Measurements from ENCODE around the gene ZNF385B.

ZNF385B gene

DNA sequence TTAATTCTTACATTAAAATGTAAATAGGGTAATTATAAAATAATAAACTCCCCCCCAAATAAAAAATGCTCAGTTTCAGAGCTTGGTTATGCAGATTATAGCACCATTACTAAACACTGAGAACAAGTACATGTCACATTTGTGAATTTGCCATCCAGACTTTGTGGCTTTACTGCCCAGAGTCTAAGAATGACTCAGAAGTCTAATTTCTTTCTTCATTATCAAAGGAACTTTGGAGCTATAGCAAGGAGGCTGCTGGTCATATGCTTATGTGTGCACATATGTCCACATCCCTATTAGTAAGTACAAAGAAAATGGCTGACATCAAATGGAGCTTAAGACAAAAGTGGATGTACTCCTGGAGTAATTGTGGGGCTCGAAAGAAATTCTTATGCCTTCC lies 348.2 kb downstream of the ZNF385B start:
- no peaks in the 10 kb centered on the region for H3K9me3 ChIP-seq (ENCODE audit: low read length)
- no peaks in the 10 kb centered on the region for H3K4me1 ChIP-seq (ENCODE audit: insufficient read depth, low read length)
- H2AFZ ChIP-seq (ENCODE audit: low read depth, low read length) = no peak overlapping the region
- no peaks in the 10 kb centered on the region for H3K27me3 ChIP-seq (ENCODE audit: insufficient read depth, low read length)
- no peak overlapping the region for H3K4me3 ChIP-seq (ENCODE audit: low read length)
- H3K36me3 ChIP-seq (ENCODE audit: insufficient read depth, low read length) = no peaks in the 10 kb centered on the region

- no peaks in the 10 kb centered on the region for H3K36me3 ChIP-seq (ENCODE audit: insufficient read depth, low read length)
- H3K4me1 ChIP-seq (ENCODE audit: insufficient read depth, low read length) = no peaks in the 10 kb centered on the region
- no peaks in the 10 kb centered on the region for H3K9me3 ChIP-seq (ENCODE audit: low read length)
- H3K27me3 ChIP-seq (ENCODE audit: insufficient read depth, low read length) = no peaks in the 10 kb centered on the region
- H3K4me3 ChIP-seq (ENCODE audit: low read length) = no peak overlapping the region
- H2AFZ ChIP-seq (ENCODE audit: low read depth, low read length) = no peak overlapping the region
These were observed 349.0 kb downstream of the ZNF385B start for GRCh38 chr2:179512281-179513035.

DNA sequence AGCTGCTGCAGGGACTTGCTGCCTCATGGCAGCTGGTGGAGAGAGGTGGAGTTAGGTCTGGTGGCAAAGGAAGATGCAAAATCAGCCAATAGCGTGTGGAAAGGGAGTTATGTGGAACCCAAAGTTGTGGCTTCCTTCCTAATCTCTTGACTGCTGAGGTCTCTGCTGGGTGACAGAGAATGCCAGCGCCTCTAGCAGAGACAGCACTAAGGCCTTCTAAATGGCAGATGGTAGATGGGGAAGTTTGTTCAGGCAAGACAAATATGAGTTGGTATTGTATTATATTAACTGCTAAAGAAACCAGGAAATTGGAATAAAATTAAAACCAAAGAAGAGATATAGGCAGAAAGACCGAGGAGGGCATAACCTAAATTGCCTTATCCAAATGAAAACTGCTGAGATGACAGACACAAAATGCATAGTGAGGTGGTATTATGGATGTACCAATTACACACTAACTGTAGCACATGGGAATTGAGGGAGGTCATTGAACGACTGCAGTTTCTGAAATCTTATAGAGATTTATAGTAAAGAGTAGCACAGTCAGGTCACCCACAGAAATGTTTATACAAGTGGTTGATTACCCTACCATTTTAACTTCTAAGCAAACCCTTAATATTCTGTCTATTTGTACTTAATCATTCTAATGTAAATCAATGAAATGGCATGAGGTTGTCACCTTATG lies 350.2 kb downstream of the ZNF385B start:
- no peaks in the 10 kb centered on the region for H3K4me1 ChIP-seq (ENCODE audit: insufficient read depth, low read length)
- H3K4me3 ChIP-seq (ENCODE audit: low read length) = no peak overlapping the region
- no peak overlapping the region for H2AFZ ChIP-seq (ENCODE audit: low read depth, low read length)
- H3K27me3 ChIP-seq (ENCODE audit: insufficient read depth, low read length) = no peaks in the 10 kb centered on the region
- H3K36me3 ChIP-seq (ENCODE audit: insufficient read depth, low read length) = no peaks in the 10 kb centered on the region
- H3K9me3 ChIP-seq (ENCODE audit: low read length) = no peaks in the 10 kb centered on the region

- H3K9me3 ChIP-seq (ENCODE audit: low read length) = no peaks in the 10 kb centered on the region
- H3K4me1 ChIP-seq (ENCODE audit: insufficient read depth, low read length) = no peaks in the 10 kb centered on the region
- H3K27me3 ChIP-seq (ENCODE audit: insufficient read depth, low read length) = no peaks in the 10 kb centered on the region
- no peak overlapping the region for H3K4me3 ChIP-seq (ENCODE audit: low read length)
- H2AFZ ChIP-seq (ENCODE audit: low read depth, low read length) = no peak overlapping the region
- H3K36me3 ChIP-seq (ENCODE audit: insufficient read depth, low read length) = no peaks in the 10 kb centered on the region
These were observed 366.1 kb downstream of the ZNF385B start for GRCh38 chr2:179495315-179495714.

DNA sequence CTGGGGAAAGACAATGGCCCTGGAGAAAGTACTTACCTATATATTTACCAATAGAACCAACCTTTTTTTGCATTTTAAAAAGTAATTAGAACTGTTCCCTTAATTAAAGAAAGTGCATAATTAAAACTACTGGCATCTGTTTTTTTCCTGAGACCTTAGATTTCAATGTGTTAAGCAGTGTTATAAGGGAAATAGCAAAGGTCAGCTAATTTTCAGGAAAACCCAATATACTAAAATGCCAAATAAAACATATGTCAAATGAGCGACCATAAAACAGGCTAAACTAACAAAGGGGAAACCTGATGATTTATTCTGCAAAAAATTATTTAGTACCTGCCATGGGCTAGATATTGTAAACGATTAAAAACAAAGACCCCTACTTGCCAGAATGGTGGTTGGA lies 372.8 kb downstream of the ZNF385B start:
- Histone ChIP-seq H3K27me3 (ENCODE audit: insufficient read depth, low read length) (no peaks in the 10 kb centered on the region), H3K4me1 (ENCODE audit: insufficient read depth, low read length) (no peaks in the 10 kb centered on the region), H3K4me3 (ENCODE audit: low read length) (no peak overlapping the region), H3K36me3 (ENCODE audit: insufficient read depth, low read length) (no peaks in the 10 kb centered on the region), H3K9me3 (ENCODE audit: low read length) (no peaks in the 10 kb centered on the region), H2AFZ (ENCODE audit: low read depth, low read length) (no peak overlapping the region)

GRCh38 chr2:179487010-179487731 lies 374.2 kb downstream of the ZNF385B start:
- Histone ChIP-seq H3K4me1 (ENCODE audit: insufficient read depth, low read length) (no peaks in the 10 kb centered on the region), H3K27me3 (ENCODE audit: insufficient read depth, low read length) (no peaks in the 10 kb centered on the region), H2AFZ (ENCODE audit: low read depth, low read length) (no peak overlapping the region), H3K9me3 (ENCODE audit: low read length) (no peaks in the 10 kb centered on the region), H3K36me3 (ENCODE audit: insufficient read depth, low read length) (no peaks in the 10 kb centered on the region), H3K4me3 (ENCODE audit: low read length) (no peak overlapping the region)

DNA sequence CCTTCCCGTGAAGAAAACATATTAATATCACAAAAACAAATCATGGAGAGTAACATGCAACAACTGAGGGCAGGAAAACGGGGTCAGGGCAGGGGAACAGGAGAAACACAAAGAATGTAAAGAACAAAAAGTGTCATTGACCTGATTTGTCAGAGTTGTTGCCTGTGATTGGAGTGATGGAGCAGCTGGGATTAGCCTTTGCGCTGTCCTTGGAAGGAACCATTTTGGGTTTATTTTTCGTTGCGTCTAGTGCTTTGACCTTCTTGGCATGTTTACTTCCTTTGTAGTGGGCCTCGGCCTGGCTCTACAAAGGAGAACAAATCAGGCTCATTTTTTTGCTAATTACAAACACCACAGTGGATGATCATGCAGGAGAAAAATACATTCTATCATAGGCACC lies 378.3 kb downstream of the ZNF385B start:
- no peak overlapping the region for H2AFZ ChIP-seq (ENCODE audit: low read depth, low read length)
- H3K4me3 ChIP-seq (ENCODE audit: low read length) = no peak overlapping the region
- no peaks in the 10 kb centered on the region for H3K36me3 ChIP-seq (ENCODE audit: insufficient read depth, low read length)
- no peaks in the 10 kb centered on the region for H3K4me1 ChIP-seq (ENCODE audit: insufficient read depth, low read length)
- no peaks in the 10 kb centered on the region for H3K27me3 ChIP-seq (ENCODE audit: insufficient read depth, low read length)
- H3K9me3 ChIP-seq (ENCODE audit: low read length) = no peaks in the 10 kb centered on the region

GRCh38 chr2:179479947-179480346 lies 381.5 kb downstream of the ZNF385B start:
- no peak overlapping the region for H3K4me3 ChIP-seq (ENCODE audit: low read length)
- no peaks in the 10 kb centered on the region for H3K4me1 ChIP-seq (ENCODE audit: insufficient read depth, low read length)
- no peaks in the 10 kb centered on the region for H3K27me3 ChIP-seq (ENCODE audit: insufficient read depth, low read length)
- no peak overlapping the region for H2AFZ ChIP-seq (ENCODE audit: low read depth, low read length)
- no peaks in the 10 kb centered on the region for H3K36me3 ChIP-seq (ENCODE audit: insufficient read depth, low read length)
- H3K9me3 ChIP-seq (ENCODE audit: low read length) = no peaks in the 10 kb centered on the region

GRCh38 chr2:179478771-179479170 lies 382.6 kb downstream of the ZNF385B start:
- Histone ChIP-seq H2AFZ (ENCODE audit: low read depth, low read length) (no peak overlapping the region), H3K9me3 (ENCODE audit: low read length) (no peaks in the 10 kb centered on the region), H3K36me3 (ENCODE audit: insufficient read depth, low read length) (no peaks in the 10 kb centered on the region), H3K27me3 (ENCODE audit: insufficient read depth, low read length) (no peaks in the 10 kb centered on the region), H3K4me1 (ENCODE audit: insufficient read depth, low read length) (no peaks in the 10 kb centered on the region), H3K4me3 (ENCODE audit: low read length) (no peak overlapping the region)

DNA sequence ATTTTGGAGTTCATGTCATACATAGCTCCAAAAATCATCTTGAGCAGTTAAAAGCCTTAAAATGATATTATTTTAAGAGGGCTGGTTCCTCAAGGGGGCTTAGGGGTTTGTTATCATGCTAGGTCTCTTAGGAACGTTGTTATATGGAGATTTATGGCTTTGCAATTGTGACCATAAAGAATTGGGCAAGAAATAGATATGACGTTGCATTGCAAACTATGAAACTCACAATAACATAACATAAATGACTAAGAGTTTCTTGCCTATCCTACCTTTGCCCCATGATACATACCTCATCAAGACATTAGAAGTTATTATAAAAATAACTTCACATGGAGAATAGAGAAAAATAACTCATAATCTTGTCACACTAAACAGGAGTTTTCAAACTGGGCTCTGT lies 390.4 kb downstream of the ZNF385B start:
- no peak overlapping the region for H2AFZ ChIP-seq (ENCODE audit: low read depth, low read length)
- H3K4me1 ChIP-seq (ENCODE audit: insufficient read depth, low read length) = no peaks in the 10 kb centered on the region
- H3K36me3 ChIP-seq (ENCODE audit: insufficient read depth, low read length) = no peaks in the 10 kb centered on the region
- H3K27me3 ChIP-seq (ENCODE audit: insufficient read depth, low read length) = no peaks in the 10 kb centered on the region
- no peak overlapping the region for H3K4me3 ChIP-seq (ENCODE audit: low read length)
- H3K9me3 ChIP-seq (ENCODE audit: low read length) = no peaks in the 10 kb centered on the region

- no peak overlapping the region for H2AFZ ChIP-seq (ENCODE audit: low read depth, low read length)
- H3K4me1 ChIP-seq (ENCODE audit: insufficient read depth, low read length) = no peaks in the 10 kb centered on the region
- H3K9me3 ChIP-seq (ENCODE audit: low read length) = no peaks in the 10 kb centered on the region
- H3K27me3 ChIP-seq (ENCODE audit: insufficient read depth, low read length) = no peaks in the 10 kb centered on the region
- H3K4me3 ChIP-seq (ENCODE audit: low read length) = no peak overlapping the region
- H3K36me3 ChIP-seq (ENCODE audit: insufficient read depth, low read length) = no peaks in the 10 kb centered on the region
These were observed 391.3 kb downstream of the ZNF385B start for GRCh38 chr2:179470089-179470488.

GRCh38 chr2:179467960-179468359 lies 393.5 kb downstream of the ZNF385B start:
- Histone ChIP-seq H3K27me3 (ENCODE audit: insufficient read depth, low read length) (no peaks in the 10 kb centered on the region), H3K9me3 (ENCODE audit: low read length) (no peaks in the 10 kb centered on the region), H2AFZ (ENCODE audit: low read depth, low read length) (no peak overlapping the region), H3K36me3 (ENCODE audit: insufficient read depth, low read length) (no peaks in the 10 kb centered on the region), H3K4me1 (ENCODE audit: insufficient read depth, low read length) (no peaks in the 10 kb centered on the region), H3K4me3 (ENCODE audit: low read length) (no peak overlapping the region)

- H3K27me3 ChIP-seq (ENCODE audit: insufficient read depth, low read length) = no peaks in the 10 kb centered on the region
- no peaks in the 10 kb centered on the region for H3K9me3 ChIP-seq (ENCODE audit: low read length)
- no peaks in the 10 kb centered on the region for H3K4me1 ChIP-seq (ENCODE audit: insufficient read depth, low read length)
- H2AFZ ChIP-seq (ENCODE audit: low read depth, low read length) = no peak overlapping the region
- H3K36me3 ChIP-seq (ENCODE audit: insufficient read depth, low read length) = no peaks in the 10 kb centered on the region
- no peak overlapping the region for H3K4me3 ChIP-seq (ENCODE audit: low read length)
These were observed 394.3 kb downstream of the ZNF385B start for GRCh38 chr2:179467111-179467510.

Data from neuron (in vitro differentiated cells).